ENCODE results near the gene SNRPB2. TPM values are rescaled to one million over a fixed set of nuclear protein-coding genes. Genes with fewer than 3 reads are reported as not detected.

The SNRPB2 gene
- total and polyA plus RNA-seq, 2 donors (not counting 1 experiment from before 2014, with no cell fraction given): 40.8 to 101 TPM

DNA sequence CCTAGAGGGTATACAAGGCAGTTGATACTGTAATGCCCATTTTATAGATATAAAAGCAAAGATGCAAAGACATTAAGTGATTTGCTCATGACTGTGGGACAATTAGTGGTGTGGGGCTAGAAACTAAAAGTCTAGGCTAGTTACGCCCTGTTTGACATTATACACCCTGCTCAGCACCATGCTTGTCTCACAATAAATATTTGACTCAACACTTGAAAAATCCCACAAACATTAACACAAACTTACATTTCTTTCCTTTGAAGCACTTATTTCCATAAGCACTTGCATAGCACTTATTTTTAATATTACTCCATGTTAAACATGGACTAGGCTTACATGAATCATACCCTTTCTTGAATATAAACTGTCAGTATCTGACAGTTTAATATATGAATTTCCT lies 36.5 kb upstream of the SNRPB2 start:
- Histone ChIP-seq H3K4me3 (replicated peaks in 1 of 4; ENCODE audit: control extremely low read depth in 1 of 4, insufficient read depth in 1 of 4, low read depth in 3 of 4, low read length in 4 of 4) (no peak overlapping the region), H3K27me3 (ENCODE audit: control insufficient read depth, insufficient read depth, low read length) (no peaks in the 10 kb centered on the region), H3K9me3 (ENCODE audit: control insufficient read depth, insufficient read depth, low read depth, low read length) (no peaks in the 10 kb centered on the region), H3K4me1 (ENCODE audit: control insufficient read depth, extremely low read depth, insufficient read depth, low read length) (no peaks in the 10 kb centered on the region), H3K36me3 (ENCODE audit: control insufficient read depth, insufficient read depth, low read length) (no peaks in the 10 kb centered on the region), H3K79me2 (ENCODE audit: control insufficient read depth, insufficient read depth, low read length) (no peaks in the 10 kb centered on the region), H3K27ac (ENCODE audit: insufficient read depth, low read length) (no peak overlapping the region), H3K4me2 (ENCODE audit: extremely low read depth, insufficient read depth, low read length) (no peak overlapping the region), H4K20me1 (ENCODE audit: control insufficient read depth, extremely low read depth, insufficient read depth, low read length) (no peaks in the 10 kb centered on the region), H3K9ac (ENCODE audit: insufficient read depth, low read length) (no peak overlapping the region), H2AFZ (ENCODE audit: low read length) (no peak overlapping the region)
- no peak for TF ChIP-seq EZH2 (IDR thresholded peaks at IDR 0.05; ENCODE audit: low read length, missing control alignments)
- TF ChIP-seq, protein P1, sequence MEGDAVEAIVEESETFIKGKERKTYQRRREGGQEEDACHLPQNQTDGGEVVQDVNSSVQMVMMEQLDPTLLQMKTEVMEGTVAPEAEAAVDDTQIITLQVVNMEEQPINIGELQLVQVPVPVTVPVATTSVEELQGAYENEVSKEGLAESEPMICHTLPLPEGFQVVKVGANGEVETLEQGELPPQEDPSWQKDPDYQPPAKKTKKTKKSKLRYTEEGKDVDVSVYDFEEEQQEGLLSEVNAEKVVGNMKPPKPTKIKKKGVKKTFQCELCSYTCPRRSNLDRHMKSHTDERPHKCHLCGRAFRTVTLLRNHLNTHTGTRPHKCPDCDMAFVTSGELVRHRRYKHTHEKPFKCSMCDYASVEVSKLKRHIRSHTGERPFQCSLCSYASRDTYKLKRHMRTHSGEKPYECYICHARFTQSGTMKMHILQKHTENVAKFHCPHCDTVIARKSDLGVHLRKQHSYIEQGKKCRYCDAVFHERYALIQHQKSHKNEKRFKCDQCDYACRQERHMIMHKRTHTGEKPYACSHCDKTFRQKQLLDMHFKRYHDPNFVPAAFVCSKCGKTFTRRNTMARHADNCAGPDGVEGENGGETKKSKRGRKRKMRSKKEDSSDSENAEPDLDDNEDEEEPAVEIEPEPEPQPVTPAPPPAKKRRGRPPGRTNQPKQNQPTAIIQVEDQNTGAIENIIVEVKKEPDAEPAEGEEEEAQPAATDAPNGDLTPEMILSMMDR (conservative IDR thresholded peaks at IDR 0.05 in 1 of 2, IDR thresholded peaks at IDR 0.05 in 1 of 2; ENCODE audit: low read depth in 1 of 2, low read length in 2 of 2): no peak
- DNase-seq (ENCODE audit: low read depth in 2 of 2): no peak

DNA sequence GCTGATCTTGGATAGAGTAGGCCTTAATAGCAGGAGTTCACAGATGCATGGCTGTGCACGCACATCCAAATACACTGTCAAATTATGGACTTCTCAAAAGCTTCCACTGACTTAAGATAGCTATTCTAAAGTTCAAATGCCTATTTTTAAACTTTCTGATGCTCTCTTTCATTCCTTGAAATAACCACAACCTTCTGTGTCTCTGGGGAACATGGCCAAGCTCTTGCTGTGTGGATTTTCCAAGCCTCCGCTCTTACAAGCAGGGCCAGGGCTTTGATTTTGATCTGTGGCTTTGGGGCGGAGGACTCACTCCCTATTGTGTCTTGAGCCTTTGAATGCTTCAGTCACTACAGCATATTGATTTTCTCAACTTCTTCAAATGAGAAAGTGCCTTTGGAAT lies 35.7 kb upstream of the SNRPB2 start:
- H3K27ac ChIP-seq (ENCODE audit: insufficient read depth, low read length): no peak overlapping the region
- no peak for DNase-seq (ENCODE audit: low read depth in 2 of 2)
- no peak overlapping the region for H3K4me3 ChIP-seq (replicated peaks in 1 of 4; ENCODE audit: control extremely low read depth in 1 of 4, insufficient read depth in 1 of 4, low read depth in 3 of 4, low read length in 4 of 4)
- H3K79me2 ChIP-seq (ENCODE audit: control insufficient read depth, insufficient read depth, low read length): no peaks in the 10 kb centered on the region
- H3K9me3 ChIP-seq (ENCODE audit: control insufficient read depth, insufficient read depth, low read depth, low read length): no peaks in the 10 kb centered on the region
- H4K20me1 ChIP-seq (ENCODE audit: control insufficient read depth, extremely low read depth, insufficient read depth, low read length): no peaks in the 10 kb centered on the region
- TF ChIP-seq, protein P1 (conservative IDR thresholded peaks at IDR 0.05 in 1 of 2, IDR thresholded peaks at IDR 0.05 in 1 of 2; ENCODE audit: low read depth in 1 of 2, low read length in 2 of 2): no peak
- TF ChIP-seq EZH2 (IDR thresholded peaks at IDR 0.05; ENCODE audit: low read length, missing control alignments): no peak
- H3K4me1 ChIP-seq (ENCODE audit: control insufficient read depth, extremely low read depth, insufficient read depth, low read length): no peaks in the 10 kb centered on the region
- H3K27me3 ChIP-seq (ENCODE audit: control insufficient read depth, insufficient read depth, low read length): no peaks in the 10 kb centered on the region
- H3K9ac ChIP-seq (ENCODE audit: insufficient read depth, low read length): no peak overlapping the region
- no peak overlapping the region for H3K4me2 ChIP-seq (ENCODE audit: extremely low read depth, insufficient read depth, low read length)
- H2AFZ ChIP-seq (ENCODE audit: low read length): no peak overlapping the region
- no peaks in the 10 kb centered on the region for H3K36me3 ChIP-seq (ENCODE audit: control insufficient read depth, insufficient read depth, low read length)

DNA sequence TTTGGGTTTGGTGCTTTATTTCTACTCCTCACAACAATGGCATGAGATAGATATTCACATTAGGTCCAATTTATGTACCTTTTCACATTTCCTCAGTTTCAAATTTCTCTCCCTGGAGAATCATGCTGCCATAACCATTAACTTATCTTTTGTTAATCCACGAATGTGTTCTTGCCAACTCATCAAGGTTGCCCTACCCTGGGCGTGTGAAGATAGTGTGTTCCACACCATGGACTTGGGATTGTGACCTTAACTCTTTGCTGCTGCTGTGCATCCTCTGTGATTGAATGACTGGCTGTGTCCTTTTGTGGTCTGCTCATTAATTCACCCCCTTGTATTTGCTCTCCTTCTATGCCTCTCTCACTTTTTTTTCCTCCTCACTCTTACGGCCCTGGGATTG lies 34.2 kb upstream of the SNRPB2 start:
- no peaks in the 10 kb centered on the region for H4K20me1 ChIP-seq (ENCODE audit: control insufficient read depth, extremely low read depth, insufficient read depth, low read length)
- H3K79me2 ChIP-seq (ENCODE audit: control insufficient read depth, insufficient read depth, low read length): no peaks in the 10 kb centered on the region
- H3K36me3 ChIP-seq (ENCODE audit: control insufficient read depth, insufficient read depth, low read length): no peaks in the 10 kb centered on the region
- no peaks in the 10 kb centered on the region for H3K27me3 ChIP-seq (ENCODE audit: control insufficient read depth, insufficient read depth, low read length)
- H3K4me1 ChIP-seq (ENCODE audit: control insufficient read depth, extremely low read depth, insufficient read depth, low read length): no peaks in the 10 kb centered on the region
- H3K9ac ChIP-seq (ENCODE audit: insufficient read depth, low read length): no peak overlapping the region
- no peak overlapping the region for H2AFZ ChIP-seq (ENCODE audit: low read length)
- TF ChIP-seq, protein P1 (conservative IDR thresholded peaks at IDR 0.05 in 1 of 2, IDR thresholded peaks at IDR 0.05 in 1 of 2; ENCODE audit: low read depth in 1 of 2, low read length in 2 of 2): no peak
- no peak for TF ChIP-seq EZH2 (IDR thresholded peaks at IDR 0.05; ENCODE audit: low read length, missing control alignments)
- H3K27ac ChIP-seq (ENCODE audit: insufficient read depth, low read length): no peak overlapping the region
- no peak for DNase-seq (ENCODE audit: low read depth in 2 of 2)
- no peak overlapping the region for H3K4me3 ChIP-seq (replicated peaks in 1 of 4; ENCODE audit: control extremely low read depth in 1 of 4, insufficient read depth in 1 of 4, low read depth in 3 of 4, low read length in 4 of 4)
- no peaks in the 10 kb centered on the region for H3K9me3 ChIP-seq (ENCODE audit: control insufficient read depth, insufficient read depth, low read depth, low read length)
- H3K4me2 ChIP-seq (ENCODE audit: extremely low read depth, insufficient read depth, low read length): no peak overlapping the region
